SK-N-SH (cell line): ENCODE measurements around the gene KAT6B.

Experiments
- EP300 ChIP-seq, 2 experiments: IDR thresholded peaks; 2 replicates each; pipeline versions ENCODE4 v1.4.0 to v1.6.1; 2012; ENCODE audit warnings: borderline replicate concordance in 1 of 2, low read depth in 1 of 2, low read length in 1 of 2
- GATA2 ChIP-seq: sonication (generic); formaldehyde crosslinking; IDR thresholded peaks from 2 replicates; pipeline ENCODE4 v1.5.0; 2020; ENCODE audit warnings: mild to moderate bottlenecking, missing genetic modification reagents
- JUND ChIP-seq: IDR thresholded peaks from 2 replicates; pipeline ENCODE4 v1.4.0; 2012
- POLR2AphosphoS5 ChIP-seq: IDR thresholded peaks from 2 replicates; pipeline ENCODE4 v1.6.1; 2012; ENCODE audit warnings: low read depth, low read length
- RAD21 ChIP-seq: IDR thresholded peaks from 2 replicates; pipeline ENCODE4 v1.6.1; 2012; ENCODE audit warnings: mild to moderate bottlenecking, low read length
- REST ChIP-seq: IDR thresholded peaks from 2 replicates; pipeline ENCODE4 v1.6.1; 2012; ENCODE audit warnings: mild to moderate bottlenecking, low read depth, low read length, moderate library complexity
- RXRA ChIP-seq: IDR thresholded peaks from 2 replicates; pipeline ENCODE4 v1.4.0; 2012; ENCODE audit warnings: low read depth, mild to moderate bottlenecking, borderline replicate concordance
- TEAD4 ChIP-seq: IDR thresholded peaks from 2 replicates; pipeline ENCODE4 v1.4.0; 2012; ENCODE audit warnings: mild to moderate bottlenecking, borderline replicate concordance; ENCODE audit not compliant: insufficient read depth
- TF ChIP-seq, protein P1 (sequence below): fragments of 200-600 bp; sonication (generic); IDR thresholded peaks from 2 replicates; pipeline ENCODE4 v1.6.1; 2017; ENCODE audit warnings: antibody characterized with exemption, mild to moderate bottlenecking, moderate library complexity
- TF ChIP-seq, protein P2 (sequence below): IDR thresholded peaks from 2 replicates; pipeline ENCODE4 v1.4.0; 2012; ENCODE audit warnings: low read depth

DNA sequence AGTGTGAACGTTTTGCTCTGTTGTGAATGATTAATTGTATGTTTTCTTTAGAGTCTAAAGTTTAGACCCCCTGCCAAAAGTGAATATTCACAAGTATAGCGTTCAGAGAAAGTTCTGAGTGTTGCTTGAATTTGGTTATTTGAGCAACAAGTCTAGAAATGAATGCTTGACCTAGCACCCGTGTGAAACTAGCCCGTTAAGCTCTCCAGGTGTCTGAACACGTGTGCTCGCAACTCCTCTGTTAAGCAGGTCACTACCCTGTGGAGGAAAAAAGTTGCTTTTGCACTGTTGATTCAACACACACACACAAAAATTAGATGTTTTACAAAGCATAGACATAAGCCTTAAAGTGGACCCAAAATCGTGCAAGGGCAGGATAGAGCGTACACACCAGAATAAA lies 206.4 kb downstream of the KAT6B start:
- TF ChIP-seq REST: no peak
- TF ChIP-seq, protein P1, sequence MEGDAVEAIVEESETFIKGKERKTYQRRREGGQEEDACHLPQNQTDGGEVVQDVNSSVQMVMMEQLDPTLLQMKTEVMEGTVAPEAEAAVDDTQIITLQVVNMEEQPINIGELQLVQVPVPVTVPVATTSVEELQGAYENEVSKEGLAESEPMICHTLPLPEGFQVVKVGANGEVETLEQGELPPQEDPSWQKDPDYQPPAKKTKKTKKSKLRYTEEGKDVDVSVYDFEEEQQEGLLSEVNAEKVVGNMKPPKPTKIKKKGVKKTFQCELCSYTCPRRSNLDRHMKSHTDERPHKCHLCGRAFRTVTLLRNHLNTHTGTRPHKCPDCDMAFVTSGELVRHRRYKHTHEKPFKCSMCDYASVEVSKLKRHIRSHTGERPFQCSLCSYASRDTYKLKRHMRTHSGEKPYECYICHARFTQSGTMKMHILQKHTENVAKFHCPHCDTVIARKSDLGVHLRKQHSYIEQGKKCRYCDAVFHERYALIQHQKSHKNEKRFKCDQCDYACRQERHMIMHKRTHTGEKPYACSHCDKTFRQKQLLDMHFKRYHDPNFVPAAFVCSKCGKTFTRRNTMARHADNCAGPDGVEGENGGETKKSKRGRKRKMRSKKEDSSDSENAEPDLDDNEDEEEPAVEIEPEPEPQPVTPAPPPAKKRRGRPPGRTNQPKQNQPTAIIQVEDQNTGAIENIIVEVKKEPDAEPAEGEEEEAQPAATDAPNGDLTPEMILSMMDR: no peak
- TF ChIP-seq, protein P2, sequence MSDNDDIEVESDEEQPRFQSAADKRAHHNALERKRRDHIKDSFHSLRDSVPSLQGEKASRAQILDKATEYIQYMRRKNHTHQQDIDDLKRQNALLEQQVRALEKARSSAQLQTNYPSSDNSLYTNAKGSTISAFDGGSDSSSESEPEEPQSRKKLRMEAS: no peak
- no peak for TF ChIP-seq RAD21
- TF ChIP-seq POLR2AphosphoS5: no peak
- no peak for TF ChIP-seq EP300 (IDR thresholded peaks at IDR 0.05; ENCODE audit: borderline replicate concordance in 1 of 2, low read depth in 1 of 2, low read length in 1 of 2)
- TF ChIP-seq RXRA: no peak
- TF ChIP-seq JUND: no peak
- TF ChIP-seq GATA2: no peak
- no peak for TF ChIP-seq TEAD4
